ENCODE measurements around the gene NDC80. TPM values are rescaled to one million over a fixed set of nuclear protein-coding genes. Genes with fewer than 3 reads are reported as not detected.
"Not testable (repeated sequence)": the region's sequence is repeated elsewhere in the genome, so short reads cannot be mapped to it uniquely, and the experiment has no call there.

NDC80 gene
- total RNA-seq (1 to 10 TPM; 1.7 to 7.3 TPM), polyA plus RNA-seq (ENCODE audit: insufficient read length in 6 of 6) (10 to 100 TPM; 15.0 to 47.6 (median 25.9) TPM)
- long read RNA-seq, donor 1, transcript NDC80-201 (17 exons, 2,172 nt): major isoform, 5 of 10 reads
- long read RNA-seq, donor 1, partial matches to known transcripts: 5 of 10 reads
- long read RNA-seq, donor 1, other reads (novel, unspliced or antisense): 0 of 10 reads
- long read RNA-seq, donor 2, transcript NDC80-201 (17 exons, 2,172 nt): major isoform, 5 of 5 reads
- long read RNA-seq, donor 2, partial matches to known transcripts: 0 of 5 reads
- long read RNA-seq, donor 2, other reads (novel, unspliced or antisense): 0 of 5 reads
- long read RNA-seq, donor 3, transcript NDC80-201 (17 exons, 2,172 nt): major isoform, 10 of 10 reads
- long read RNA-seq, donor 3, partial matches to known transcripts: 0 of 10 reads
- long read RNA-seq, donor 3, other reads (novel, unspliced or antisense): 0 of 10 reads
- long read RNA-seq, donor 4, partial matches to known transcripts: 2 of 6 reads
- long read RNA-seq, donor 4, other reads (novel, unspliced or antisense): 2 of 6 reads
- long read RNA-seq, donor 5, partial matches to known transcripts: 0 of 3 reads
- long read RNA-seq, donor 5, other reads (novel, unspliced or antisense): 0 of 3 reads
- long read RNA-seq, donor 6, partial matches to known transcripts: 13 of 17 reads
- long read RNA-seq, donor 6, other reads (novel, unspliced or antisense): 0 of 17 reads
- long read RNA-seq, donor 7, partial matches to known transcripts: 0 of 4 reads
- long read RNA-seq, donor 7, other reads (novel, unspliced or antisense): 0 of 4 reads
- long read RNA-seq, donor 8, partial matches to known transcripts: 0 of 1 reads
- long read RNA-seq, donor 8, other reads (novel, unspliced or antisense): 0 of 1 reads
- long read RNA-seq, donor 9: 0 reads
- long read RNA-seq, donor 10, partial matches to known transcripts: 1 of 1 reads
- long read RNA-seq, donor 10, other reads (novel, unspliced or antisense): 0 of 1 reads
- long read RNA-seq, donor 11: 0 reads
- long read RNA-seq, donor 12, partial matches to known transcripts: 0 of 2 reads
- long read RNA-seq, donor 12, other reads (novel, unspliced or antisense): 0 of 2 reads

DNA sequence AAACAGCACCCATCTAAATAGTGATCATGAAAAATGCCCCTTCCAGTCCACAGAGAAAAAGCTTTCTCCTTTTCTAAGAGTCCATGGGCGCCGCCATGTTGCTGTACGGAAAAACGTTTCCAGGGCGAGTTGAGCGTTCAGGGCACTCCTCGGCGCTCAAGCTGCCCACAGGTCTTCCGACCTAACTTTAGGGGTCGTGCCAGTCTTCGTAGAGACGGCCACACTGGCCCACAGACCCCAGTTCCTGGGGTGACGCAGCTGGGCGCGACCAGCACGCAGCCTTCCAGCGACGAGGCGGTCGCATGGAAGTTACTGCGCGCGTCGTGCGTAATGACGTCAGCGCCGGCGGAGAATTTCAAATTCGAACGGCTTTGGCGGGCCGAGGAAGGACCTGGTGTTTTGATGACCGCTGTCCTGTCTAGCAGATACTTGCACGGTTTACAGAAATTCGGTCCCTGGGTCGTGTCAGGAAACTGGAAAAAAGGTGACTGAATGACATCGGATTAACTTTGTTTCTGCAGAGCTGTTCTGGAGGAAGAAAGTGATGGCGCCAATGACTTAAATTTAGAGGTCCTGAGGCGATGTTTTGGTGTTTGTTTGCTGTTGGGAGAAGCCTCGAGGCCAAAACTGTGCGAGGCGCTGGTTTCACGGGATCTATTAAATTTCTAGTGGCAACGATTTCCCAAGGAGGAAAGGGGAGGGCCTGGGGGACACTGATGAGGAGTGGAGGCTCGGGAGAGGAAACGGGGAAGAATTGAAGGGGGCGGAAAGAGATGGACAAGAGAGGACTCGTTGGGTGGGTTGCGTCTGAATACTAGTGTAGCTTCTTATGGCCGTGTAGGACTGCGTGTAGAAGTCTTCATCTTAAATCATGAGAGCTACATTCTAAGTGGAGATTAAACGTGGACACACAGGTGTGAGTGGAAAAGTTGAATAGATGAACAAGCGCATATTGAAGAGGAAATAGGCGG lies at the start of gene NDC80, which contains the start of gene METTL4:
Gene NDC80 (plus strand): TSS at position 358 of the 971 bp plus-strand sequence. CDS start 1,429 bp downstream, outside the sequence.
Gene METTL4 (minus strand): TSS at position 306 of the 971 bp plus-strand sequence. CDS start 4,289 bp downstream, outside the sequence.
- Histone ChIP-seq H3K27me3 (no peaks in the 10 kb centered on the region), H3K9me3 (no peaks in the 10 kb centered on the region), H3K27ac (peak within 1 kb of the TSS; percentile 97 to 98), H3K36me3 (no peaks in the 10 kb centered on the region), H3K4me3 (peak within 1 kb of the TSS; percentile 57 to 58), H3K4me1 (peaks cover 9 to 44% of the 10 kb centered on the region in 2 donors)
- TF ChIP-seq, protein P1, sequence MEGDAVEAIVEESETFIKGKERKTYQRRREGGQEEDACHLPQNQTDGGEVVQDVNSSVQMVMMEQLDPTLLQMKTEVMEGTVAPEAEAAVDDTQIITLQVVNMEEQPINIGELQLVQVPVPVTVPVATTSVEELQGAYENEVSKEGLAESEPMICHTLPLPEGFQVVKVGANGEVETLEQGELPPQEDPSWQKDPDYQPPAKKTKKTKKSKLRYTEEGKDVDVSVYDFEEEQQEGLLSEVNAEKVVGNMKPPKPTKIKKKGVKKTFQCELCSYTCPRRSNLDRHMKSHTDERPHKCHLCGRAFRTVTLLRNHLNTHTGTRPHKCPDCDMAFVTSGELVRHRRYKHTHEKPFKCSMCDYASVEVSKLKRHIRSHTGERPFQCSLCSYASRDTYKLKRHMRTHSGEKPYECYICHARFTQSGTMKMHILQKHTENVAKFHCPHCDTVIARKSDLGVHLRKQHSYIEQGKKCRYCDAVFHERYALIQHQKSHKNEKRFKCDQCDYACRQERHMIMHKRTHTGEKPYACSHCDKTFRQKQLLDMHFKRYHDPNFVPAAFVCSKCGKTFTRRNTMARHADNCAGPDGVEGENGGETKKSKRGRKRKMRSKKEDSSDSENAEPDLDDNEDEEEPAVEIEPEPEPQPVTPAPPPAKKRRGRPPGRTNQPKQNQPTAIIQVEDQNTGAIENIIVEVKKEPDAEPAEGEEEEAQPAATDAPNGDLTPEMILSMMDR (IDR thresholded peaks at IDR 0.05): no peak
- intact Hi-C loops (cut with DNase I): no loop called here
- peak; percentile 87 to 95 (median 94) for DNase-seq
- peak; percentile 92 for ATAC-seq

DNA sequence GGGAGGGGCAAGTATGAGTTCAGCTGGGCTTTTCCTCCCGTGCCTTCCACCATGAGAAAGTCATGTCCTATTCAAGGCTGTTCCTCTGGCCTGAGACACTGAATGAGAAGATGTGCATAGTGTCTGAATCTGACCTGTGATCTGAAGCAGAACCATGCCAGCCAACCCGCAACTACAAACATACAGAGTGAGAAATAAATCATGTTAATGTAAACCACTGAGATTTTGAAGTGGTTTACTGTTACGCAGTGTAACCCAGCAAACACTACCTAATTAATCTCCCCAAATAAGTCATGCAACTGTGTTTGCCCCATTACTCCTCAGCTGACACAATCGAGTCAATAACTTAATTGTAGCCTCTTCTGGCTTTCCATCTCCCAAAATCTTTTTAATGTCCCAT lies 49.2 kb upstream of the NDC80 start:
- H3K4me3 ChIP-seq: no peak overlapping the region
- H3K27ac ChIP-seq: no peak overlapping the region
- no peaks in the 10 kb centered on the region for H3K4me1 ChIP-seq
- DNase-seq: no peak
- intact Hi-C loops (cut with DNase I): no loop called here
- ATAC-seq: no peak
- H3K27me3 ChIP-seq: no peaks in the 10 kb centered on the region
- H3K36me3 ChIP-seq: no peaks in the 10 kb centered on the region
- TF ChIP-seq, protein P1 (IDR thresholded peaks at IDR 0.05): no peak
- no peaks in the 10 kb centered on the region for H3K9me3 ChIP-seq

DNA sequence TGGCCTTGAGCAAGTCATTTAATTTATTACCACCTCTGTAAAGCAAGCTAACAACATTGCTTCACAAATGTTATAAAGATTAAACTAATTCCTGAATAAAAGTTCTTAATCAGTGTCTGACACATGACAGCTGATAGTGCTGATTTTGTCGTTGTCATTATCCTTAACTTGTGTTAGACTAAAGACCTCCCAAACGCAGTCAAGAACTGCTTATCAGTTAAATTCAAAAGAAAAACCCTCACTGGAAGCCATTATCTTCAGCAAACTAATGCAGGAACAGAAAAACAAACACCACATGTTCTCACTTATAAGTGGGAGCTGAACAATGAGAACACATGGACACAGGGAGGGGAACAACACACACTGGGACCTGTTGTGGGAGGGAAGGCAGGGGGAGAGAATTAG lies 46.6 kb upstream of the NDC80 start:
- ATAC-seq; intact Hi-C loops (cut with DNase I): not testable (repeated sequence)

DNA sequence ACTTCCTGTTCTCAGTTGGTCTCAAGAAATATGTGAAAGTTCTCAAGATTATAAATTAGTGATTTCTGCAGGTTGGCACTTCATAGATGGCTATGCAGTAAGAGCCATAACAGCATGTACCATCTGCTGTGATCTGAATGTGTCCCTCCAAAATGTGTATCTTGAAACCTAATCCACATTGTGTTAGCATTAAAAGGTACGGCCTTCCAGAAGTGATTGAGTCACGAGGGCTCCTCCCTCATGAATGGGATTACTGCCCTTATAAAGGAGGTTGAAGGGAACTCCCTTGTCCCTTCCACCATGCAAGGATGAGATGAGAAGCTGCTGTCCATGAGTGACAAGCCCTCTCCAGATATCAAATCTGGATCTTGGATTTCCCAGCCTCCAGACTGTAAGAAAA lies 45.0 kb upstream of the NDC80 start:
- intact Hi-C loops (cut with DNase I): no loop called here
- TF ChIP-seq, protein P1 (IDR thresholded peaks at IDR 0.05): no peak
- Histone ChIP-seq H3K27ac (no peak overlapping the region), H3K27me3 (no peaks in the 10 kb centered on the region), H3K36me3 (no peaks in the 10 kb centered on the region), H3K9me3 (no peaks in the 10 kb centered on the region), H3K4me1 (no peaks in the 10 kb centered on the region), H3K4me3 (no peak overlapping the region)
- no peak for ATAC-seq
- DNase-seq: no peak

More for the DNA sequence above, 46.6 kb upstream of the NDC80 start:
- not testable (repeated sequence) for H3K36me3 ChIP-seq, H3K4me1 ChIP-seq, H3K27ac ChIP-seq, H3K4me3 ChIP-seq, DNase-seq, H3K9me3 ChIP-seq, H3K27me3 ChIP-seq
